HG03025 (cell line): ENCODE data around the gene PHF5A.
A peak's percentile ranks its signal among the peaks of the same experiment; 100 is the strongest.
"Not testable (repeated sequence)": the region's sequence is repeated elsewhere in the genome, so short reads cannot be mapped to it uniquely, and the experiment has no call there.

ENCODE experiments used
- ATAC-seq: cut with Tn5 transposase; IDR thresholded peaks from one replicate; pipeline ENCODE4 v1.9.1; 2021; ENCODE audit warnings: mild to moderate bottlenecking, moderate library complexity; ENCODE audit not compliant: unreplicated experiment, low FRiP score

The PHF5A gene

GRCh38 chr22:41458161-41458728 is 10.2 kb downstream of the PHF5A start:
- ATAC-seq, result no peak

- ATAC-seq, result peak; percentile 42
Observed at GRCh38 chr22:41448189-41448808, 20.2 kb downstream of the PHF5A start.

GRCh38 chr22:41447435-41448188 is 20.9 kb downstream of the PHF5A start:
- no peak for ATAC-seq

- ATAC-seq, result no peak
Observed at GRCh38 chr22:41446639-41447434, 21.7 kb downstream of the PHF5A start, which contains the start of gene TOB2. TSS of gene TOB2 (minus strand) at chr22:41446801. CDS start at chr22:41437345, 9,456 bp downstream.

GRCh38 chr22:41446057-41446501 is 22.4 kb downstream of the PHF5A start:
- ATAC-seq, result no peak

GRCh38 chr22:41445129-41446056 is 23.1 kb downstream of the PHF5A start:
- ATAC-seq, result no peak

GRCh38 chr22:41444360-41445128 is 23.9 kb downstream of the PHF5A start:
- ATAC-seq, result peak; percentile 35

- no peak for ATAC-seq
Observed at GRCh38 chr22:41442240-41442792, 26.2 kb downstream of the PHF5A start.

GRCh38 chr22:41440511-41440910 is 28.0 kb downstream of the PHF5A start:
- not testable (repeated sequence) for ATAC-seq

- no peak for ATAC-seq
Observed at GRCh38 chr22:41437198-41437597, 31.3 kb downstream of the PHF5A start.

GRCh38 chr22:41436322-41437113 is 32.0 kb downstream of the PHF5A start:
- no peak for ATAC-seq

- ATAC-seq, result no peak
Observed at GRCh38 chr22:41435560-41435959, 32.9 kb downstream of the PHF5A start.

GRCh38 chr22:41434361-41435003 is 34.0 kb downstream of the PHF5A start:
- not testable (repeated sequence) for ATAC-seq

- ATAC-seq, result not testable (repeated sequence)
Observed at GRCh38 chr22:41433480-41433879, 35.0 kb downstream of the PHF5A start.

GRCh38 chr22:41431656-41432055 is 36.8 kb downstream of the PHF5A start:
- no peak for ATAC-seq

GRCh38 chr22:41429951-41430332 is 38.5 kb downstream of the PHF5A start:
- no peak for ATAC-seq

- no peak for ATAC-seq
Observed at GRCh38 chr22:41429232-41429950, 39.1 kb downstream of the PHF5A start.
